Common myeloid progenitor, CD34-positive (primary cell): ENCODE measurements around the gene FAM20C.
A peak's percentile ranks its signal among the peaks of the same experiment; 100 is the strongest.

ENCODE experiments used
- CTCF ChIA-PET: fragments of 350-600 bp; sonication (Branson Sonifier 250); formaldehyde crosslinking; loops from one replicate; lab custom pipeline; 2021; ENCODE audit warnings: antibody characterized with exemption; lab: Charles Lee
- POLR2A ChIA-PET: fragments of 350-600 bp; sonication (Branson Sonifier 250); formaldehyde crosslinking; loops from one replicate; lab custom pipeline; 2021; ENCODE audit warnings: antibody characterized with exemption; lab: Charles Lee
- DNase-seq, 3 donors: peaks; one replicate each; pipeline versions ENCODE4 v3.0.0 to v3.0.0-alpha.2; 2013
- H3K27ac ChIP-seq, 2 experiments: 1 replicate in 1 of 2; 2 replicates in 1 of 2; pipeline ENCODE4 v1.7.0; 2013; ENCODE audit warnings: inconsistent platforms in 2 of 2, low read length in 2 of 2, mild to moderate bottlenecking in 2 of 2, low read depth in 1 of 2, moderate library complexity in 1 of 2; ENCODE audit not compliant: severe bottlenecking in 2 of 2, insufficient read depth in 1 of 2, poor library complexity in 1 of 2
- H3K27me3 ChIP-seq, 5 experiments: replicated peaks in 2 of 5; 1 replicate in 3 of 5; 2 replicates in 2 of 5; pipeline versions ENCODE4 v1.6.1 to v1.7.0; 2013; ENCODE audit warnings: low read length in 4 of 5, mild to moderate bottlenecking in 2 of 5, moderate library complexity in 2 of 5, inconsistent platforms in 1 of 5; ENCODE audit not compliant: insufficient read depth in 5 of 5, control insufficient read depth in 4 of 5
- H3K36me3 ChIP-seq, 4 experiments: 1 replicate in 2 of 4; 2 replicates in 2 of 4; pipeline versions ENCODE4 v1.6.1 to v1.7.0; 2013; ENCODE audit warnings: low read length in 3 of 4, control low read depth in 1 of 4, mild to moderate bottlenecking in 1 of 4; ENCODE audit not compliant: control insufficient read depth in 4 of 4, insufficient read depth in 4 of 4
- H3K4me1 ChIP-seq, 4 experiments: 1 replicate in 3 of 4; 2 replicates in 1 of 4; pipeline versions ENCODE4 v1.6.1 to v1.7.1; 2013; ENCODE audit warnings: low read length in 3 of 4, mild to moderate bottlenecking in 3 of 4, control low read depth in 1 of 4, inconsistent platforms in 1 of 4, moderate library complexity in 1 of 4; ENCODE audit not compliant: control insufficient read depth in 4 of 4, insufficient read depth in 4 of 4; ENCODE audit errors: control extremely low read depth in 1 of 4
- H3K4me3 ChIP-seq, 7 experiments: 1 replicate in 4 of 7; 2 replicates in 3 of 7; pipeline versions ENCODE4 v1.5.1 to v1.7.0; 2013; ENCODE audit warnings: mild to moderate bottlenecking in 7 of 7, low read length in 6 of 7, moderate library complexity in 6 of 7, inconsistent platforms in 2 of 7, low read depth in 2 of 7, control low read depth in 1 of 7; ENCODE audit not compliant: insufficient read depth in 4 of 7, control insufficient read depth in 1 of 7; ENCODE audit errors: extremely low read depth in 1 of 7
- H3K9me3 ChIP-seq, 5 experiments: 1 replicate in 4 of 5; 2 replicates in 1 of 5; pipeline versions ENCODE4 v1.6.1 to v1.7.1; 2013; ENCODE audit warnings: low read length in 4 of 5, mild to moderate bottlenecking in 2 of 5, inconsistent platforms in 1 of 5, low read depth in 1 of 5, moderate library complexity in 1 of 5; ENCODE audit not compliant: control insufficient read depth in 4 of 5, insufficient read depth in 2 of 5; ENCODE audit errors: control extremely low read depth in 1 of 5
- WGBS: methylation state at CpG from one replicate; pipeline ENCODE4 v1.1.5; 2013; ENCODE audit not compliant: insufficient coverage; 5-methylcytosine and 5-hydroxymethylcytosine counted together

Gene FAM20C

DNA sequence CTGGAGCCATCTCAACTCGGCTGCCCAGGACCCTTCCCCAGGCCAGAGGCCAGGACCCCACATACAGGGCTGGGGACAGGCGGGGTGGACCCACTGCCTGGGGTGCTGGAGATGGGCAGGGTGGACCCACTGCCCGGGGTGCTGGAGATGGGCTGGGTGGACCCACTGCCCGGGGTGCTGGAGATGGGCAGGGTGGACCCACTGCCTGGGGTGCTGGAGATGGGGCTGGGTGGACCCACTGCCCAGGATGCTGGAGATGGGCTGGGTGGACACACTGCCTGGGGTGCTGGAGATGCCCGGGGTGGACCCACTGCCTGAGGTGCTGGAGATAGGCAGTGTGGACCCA is 65.2 kb downstream of the FAM20C start:
- 56% methylated on average over 4 of the region's 5 CpGs for WGBS
- no peak overlapping the region for H3K27ac ChIP-seq
- H3K9me3 ChIP-seq = peaks cover 0 to 51% (median 6%) of the 10 kb centered on the region in 5 experiments
- no peaks in the 10 kb centered on the region for H3K27me3 ChIP-seq
- no peak for DNase-seq
- no peak overlapping the region for H3K4me3 ChIP-seq
- POLR2A ChIA-PET = no interaction called here
- H3K4me1 ChIP-seq = no peaks in the 10 kb centered on the region
- H3K36me3 ChIP-seq = peaks cover 0 to 2% (median 0%) of the 10 kb centered on the region in 4 experiments
- CTCF ChIA-PET = no interaction called here

DNA sequence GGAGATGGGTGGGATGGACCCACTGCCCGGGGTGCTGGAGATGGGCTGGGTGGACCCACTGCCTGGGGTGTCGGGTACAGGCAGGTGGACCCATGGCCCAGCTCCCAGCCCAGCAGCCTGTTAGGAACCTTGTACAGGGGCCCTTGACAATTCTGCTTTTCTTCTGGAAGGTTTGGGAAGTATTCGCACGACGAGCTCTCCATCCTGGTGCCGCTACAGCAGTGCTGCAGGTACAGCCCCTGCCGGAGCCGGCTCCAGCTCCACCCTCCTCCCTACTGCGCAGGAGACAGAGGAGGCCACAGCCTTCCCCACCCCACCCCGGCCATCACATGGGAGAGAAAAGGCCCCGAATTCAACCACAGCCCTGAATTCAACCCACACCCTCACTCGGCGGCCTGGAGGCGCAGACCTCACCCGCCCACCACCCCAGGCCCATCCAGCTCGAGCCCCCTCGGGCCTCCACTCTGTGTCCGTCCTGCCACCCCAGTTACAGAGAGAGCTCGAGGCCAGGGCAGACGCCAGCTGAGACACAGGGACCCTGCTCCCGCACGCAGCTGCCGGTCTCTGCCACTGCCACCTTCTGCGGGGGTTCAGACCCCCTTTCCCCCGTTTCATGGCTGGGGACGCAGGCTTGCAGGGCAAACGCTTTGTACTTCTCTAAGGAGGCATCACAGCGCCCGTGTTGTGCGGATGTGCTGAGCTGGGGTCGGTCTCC is 66.3 kb downstream of the FAM20C start:
- peaks cover 0 to 53% (median 8%) of the 10 kb centered on the region in 5 experiments for H3K9me3 ChIP-seq
- H3K27ac ChIP-seq = no peak overlapping the region
- ChIA-PET POLR2A (no interaction called here), CTCF (no interaction called here)
- H3K4me1 ChIP-seq = no peaks in the 10 kb centered on the region
- no peak overlapping the region for H3K4me3 ChIP-seq
- over 99% methylated on average over 27 of the region's 31 CpGs for WGBS
- no peaks in the 10 kb centered on the region for H3K27me3 ChIP-seq
- DNase-seq = no peak
- H3K36me3 ChIP-seq = peaks cover 0 to 2% (median 0%) of the 10 kb centered on the region in 4 experiments

DNA sequence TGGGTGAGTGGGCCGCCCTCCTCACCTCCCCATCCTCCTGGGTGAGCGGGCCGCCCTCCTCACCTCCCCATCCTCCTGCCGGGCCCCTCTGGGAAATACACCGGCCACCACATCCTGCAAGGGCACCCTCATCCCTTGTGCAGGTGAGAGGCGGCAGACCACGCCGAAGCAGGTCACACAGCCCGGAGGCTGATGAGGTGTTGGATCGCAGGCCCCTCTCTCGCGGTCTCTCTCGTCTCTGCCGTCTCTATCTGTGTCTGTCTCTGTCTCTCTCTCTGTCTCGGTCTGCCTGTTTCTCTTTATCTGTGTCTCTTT is 66.8 kb downstream of the FAM20C start:
- no peaks in the 10 kb centered on the region for H3K4me1 ChIP-seq
- ChIA-PET POLR2A (no interaction called here), CTCF (no interaction called here)
- WGBS = 96% methylated on average over 12 of the region's 15 CpGs
- H3K4me3 ChIP-seq = no peak overlapping the region
- H3K9me3 ChIP-seq = peaks cover 0 to 56% (median 8%) of the 10 kb centered on the region in 5 experiments
- H3K36me3 ChIP-seq = peaks cover 0 to 2% (median 0%) of the 10 kb centered on the region in 4 experiments
- DNase-seq = no peak
- no peaks in the 10 kb centered on the region for H3K27me3 ChIP-seq
- H3K27ac ChIP-seq = no peak overlapping the region

DNA sequence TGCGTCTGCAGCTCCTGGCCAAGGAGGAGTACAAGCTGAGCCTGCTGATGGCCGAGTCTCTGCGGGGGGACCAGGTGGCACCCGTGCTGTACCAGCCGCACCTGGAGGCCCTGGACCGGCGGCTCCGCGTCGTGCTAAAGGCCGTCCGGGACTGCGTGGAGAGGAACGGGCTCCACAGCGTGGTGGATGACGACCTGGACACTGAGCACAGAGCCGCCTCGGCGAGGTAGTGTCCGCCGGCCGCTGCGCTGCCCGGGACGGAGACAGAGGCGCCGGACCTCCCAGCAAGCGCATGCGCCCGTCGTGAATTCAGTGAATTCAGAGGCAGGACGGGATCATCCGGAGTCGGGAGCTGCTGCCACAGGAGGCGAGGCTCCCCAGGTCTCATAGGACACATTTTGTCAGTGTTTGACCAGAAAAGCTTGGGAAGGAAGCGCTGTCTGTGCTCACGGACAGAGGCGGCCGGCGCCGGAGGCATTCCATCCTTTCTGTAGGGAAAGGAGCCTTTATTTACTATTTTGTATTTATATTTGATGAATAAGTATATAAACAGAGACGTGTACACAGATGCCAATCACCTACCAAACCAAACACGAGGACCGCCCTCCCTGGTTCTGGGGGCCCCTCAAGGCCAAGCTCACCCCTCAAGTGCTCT is 67.5 kb downstream of the FAM20C start:
- H3K36me3 ChIP-seq = peaks cover 0 to 2% (median 0%) of the 10 kb centered on the region in 4 experiments
- H3K27me3 ChIP-seq = no peaks in the 10 kb centered on the region
- no peaks in the 10 kb centered on the region for H3K4me1 ChIP-seq
- H3K27ac ChIP-seq = no peak overlapping the region
- peaks cover 0 to 59% (median 8%) of the 10 kb centered on the region in 5 experiments for H3K9me3 ChIP-seq
- 97% methylated on average over 29 of the region's 44 CpGs for WGBS
- no peak overlapping the region for H3K4me3 ChIP-seq
- POLR2A ChIA-PET = no interaction called here
- no peak for DNase-seq
- CTCF ChIA-PET = interaction anchor here (1.0 kb wide), 1 partner anchor 10 kb away, joined by 3 read pairs; no protein-coding TSS in a partner anchor

DNA sequence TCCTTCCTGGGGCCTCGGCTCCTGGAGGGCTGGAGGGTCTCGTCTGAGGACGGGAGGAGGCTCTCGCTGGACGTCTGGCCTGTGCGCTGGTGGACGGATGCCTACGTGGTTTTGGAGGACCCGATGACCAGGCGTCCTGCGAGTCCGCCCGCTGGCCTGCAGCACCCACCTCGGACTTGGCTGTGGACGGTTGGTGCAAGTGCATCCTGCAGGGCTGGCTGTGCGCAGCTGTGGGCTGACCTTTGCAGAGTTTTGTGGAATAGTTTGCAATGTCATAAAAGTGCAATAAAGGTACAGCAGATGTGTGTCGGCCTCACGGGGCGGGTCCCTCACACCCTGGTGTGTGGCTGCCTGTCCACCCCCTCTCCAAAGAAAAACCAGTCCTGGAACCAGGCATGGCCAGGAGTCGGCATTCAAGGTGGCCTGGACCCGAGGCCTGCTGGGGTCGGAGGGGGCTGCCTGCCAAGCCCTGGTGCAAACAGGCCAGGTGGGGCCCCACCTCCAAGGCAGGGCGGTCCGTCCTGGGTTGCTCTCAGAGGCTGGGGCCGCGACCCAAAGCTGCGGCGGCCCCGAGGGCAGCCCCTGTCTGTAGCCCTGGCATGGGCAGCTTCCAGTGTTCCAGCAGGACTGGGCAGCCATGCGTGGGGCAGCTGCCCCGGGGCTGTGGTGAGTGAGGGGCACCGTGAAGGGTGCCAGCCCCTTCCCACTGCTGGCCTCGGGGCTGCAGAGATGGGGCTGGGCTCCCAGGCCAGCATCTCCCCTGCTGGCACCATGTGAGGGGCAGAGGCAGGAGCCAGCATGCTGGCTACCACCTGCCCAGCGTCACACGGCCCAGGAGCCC is 68.3 kb downstream of the FAM20C start:
- H3K9me3 ChIP-seq = peaks cover 0 to 59% (median 8%) of the 10 kb centered on the region in 5 experiments
- no peaks in the 10 kb centered on the region for H3K4me1 ChIP-seq
- no peak overlapping the region for H3K4me3 ChIP-seq
- WGBS = 98% methylated on average over 31 of the region's 35 CpGs
- ChIA-PET CTCF (interaction anchor here (1.0 kb wide), 1 partner anchor 9 kb away, joined by 3 read pairs; no protein-coding TSS in a partner anchor), POLR2A (no interaction called here)
- DNase-seq = no peak
- H3K27ac ChIP-seq = no peak overlapping the region
- H3K36me3 ChIP-seq = peaks cover 0 to 2% (median 0%) of the 10 kb centered on the region in 4 experiments
- no peaks in the 10 kb centered on the region for H3K27me3 ChIP-seq

DNA sequence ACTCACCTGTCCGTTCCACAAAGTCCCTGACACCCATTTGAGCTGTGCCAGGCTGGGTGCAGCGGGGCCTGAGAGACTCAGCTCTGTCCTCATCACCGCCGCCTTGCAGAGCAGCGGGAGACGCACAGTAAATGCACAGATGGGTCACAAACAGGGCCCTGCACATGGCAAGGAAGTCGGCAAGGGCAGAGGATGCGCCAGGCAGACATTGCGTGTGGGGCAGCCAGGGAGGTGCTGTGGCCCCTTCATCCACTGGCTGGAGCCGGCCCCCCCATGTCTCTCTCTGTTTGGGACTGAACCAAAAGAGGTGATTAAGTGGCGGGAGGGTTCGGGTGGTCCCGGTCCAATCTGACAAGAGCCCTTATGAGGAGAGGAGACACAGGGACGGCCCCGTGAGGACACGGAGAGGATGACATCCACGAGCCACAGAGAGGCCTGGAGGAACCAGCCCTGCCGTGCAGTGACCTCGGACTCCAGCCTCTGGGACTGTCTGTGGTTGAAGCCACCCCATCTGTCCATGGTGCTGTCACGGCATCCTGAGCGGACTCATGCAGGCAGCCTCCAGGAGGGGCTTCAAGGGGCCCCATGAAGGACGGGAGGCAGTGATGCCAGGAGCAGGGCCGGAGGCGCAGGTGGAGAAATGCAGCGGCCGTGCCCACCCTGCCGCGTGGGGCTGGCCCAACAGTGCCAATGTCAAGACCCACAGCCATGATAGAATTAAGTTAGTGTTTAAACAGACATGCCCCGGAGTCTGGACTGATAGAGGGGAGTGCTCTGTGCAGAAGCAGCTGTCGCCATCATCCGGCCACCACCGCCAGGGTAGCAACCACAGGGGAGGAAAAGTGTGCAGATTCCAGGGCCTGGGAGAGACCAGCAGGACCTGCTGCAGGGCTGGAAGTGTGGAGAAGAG is 69.2 kb downstream of the FAM20C start:
- WGBS = 89% methylated on average over 30 of the region's 32 CpGs
- H3K9me3 ChIP-seq = peaks cover 0 to 49% (median 8%) of the 10 kb centered on the region in 5 experiments
- no peak for DNase-seq
- ChIA-PET POLR2A (no interaction called here), CTCF (no interaction called here)
- H3K4me1 ChIP-seq = no peaks in the 10 kb centered on the region
- H3K36me3 ChIP-seq = peaks cover 0 to 2% (median 0%) of the 10 kb centered on the region in 4 experiments
- peak overlapping the region in 1 of 7 experiments; percentile 9 for H3K4me3 ChIP-seq
- H3K27ac ChIP-seq = no peak overlapping the region
- H3K27me3 ChIP-seq = no peaks in the 10 kb centered on the region
